ENCODE data around the gene RNU6-1. TPM values are rescaled to one million over a fixed set of nuclear protein-coding genes. Genes with fewer than 3 reads are reported as not detected.

Gene RNU6-1
- total RNA-seq, 2 donors from 2014 or later = not detected

DNA sequence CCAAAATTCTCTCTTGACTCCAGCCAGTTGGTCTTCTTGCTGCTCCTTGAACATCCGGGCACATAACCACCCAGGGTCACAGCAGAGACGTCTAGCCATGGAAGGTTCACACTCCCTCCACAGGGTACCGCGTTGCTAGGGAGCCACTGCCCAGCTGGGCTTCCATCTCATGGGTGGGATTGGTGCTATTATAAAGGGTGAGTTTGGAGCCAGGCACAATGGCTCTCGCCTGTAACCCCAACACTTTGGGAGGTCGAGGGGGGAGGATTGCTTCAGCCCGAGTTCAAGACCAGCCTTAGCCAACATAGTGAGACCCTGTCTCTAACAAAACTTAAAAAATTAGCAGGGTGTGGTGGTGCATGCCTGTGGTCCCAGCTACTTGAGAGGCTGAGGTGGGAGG, 32.0 kb downstream of the RNU6-1 start:
- no peak overlapping the region for H3K4me3 ChIP-seq
- no peak overlapping the region for H3K9ac ChIP-seq (ENCODE audit: low read depth in 2 of 2, low read length in 2 of 2)
- no peaks in the 10 kb centered on the region for H3K9me3 ChIP-seq
- no peak overlapping the region for H3K27ac ChIP-seq
- no peaks in the 10 kb centered on the region for H3K36me3 ChIP-seq
- intact Hi-C loops (cut with DNase I) = no loop called here
- no peaks in the 10 kb centered on the region for H3K27me3 ChIP-seq
- DNase-seq = no peak
- H3K4me1 ChIP-seq = no peaks in the 10 kb centered on the region
- TF ChIP-seq, protein P1, sequence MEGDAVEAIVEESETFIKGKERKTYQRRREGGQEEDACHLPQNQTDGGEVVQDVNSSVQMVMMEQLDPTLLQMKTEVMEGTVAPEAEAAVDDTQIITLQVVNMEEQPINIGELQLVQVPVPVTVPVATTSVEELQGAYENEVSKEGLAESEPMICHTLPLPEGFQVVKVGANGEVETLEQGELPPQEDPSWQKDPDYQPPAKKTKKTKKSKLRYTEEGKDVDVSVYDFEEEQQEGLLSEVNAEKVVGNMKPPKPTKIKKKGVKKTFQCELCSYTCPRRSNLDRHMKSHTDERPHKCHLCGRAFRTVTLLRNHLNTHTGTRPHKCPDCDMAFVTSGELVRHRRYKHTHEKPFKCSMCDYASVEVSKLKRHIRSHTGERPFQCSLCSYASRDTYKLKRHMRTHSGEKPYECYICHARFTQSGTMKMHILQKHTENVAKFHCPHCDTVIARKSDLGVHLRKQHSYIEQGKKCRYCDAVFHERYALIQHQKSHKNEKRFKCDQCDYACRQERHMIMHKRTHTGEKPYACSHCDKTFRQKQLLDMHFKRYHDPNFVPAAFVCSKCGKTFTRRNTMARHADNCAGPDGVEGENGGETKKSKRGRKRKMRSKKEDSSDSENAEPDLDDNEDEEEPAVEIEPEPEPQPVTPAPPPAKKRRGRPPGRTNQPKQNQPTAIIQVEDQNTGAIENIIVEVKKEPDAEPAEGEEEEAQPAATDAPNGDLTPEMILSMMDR (IDR thresholded peaks at IDR 0.05) = no peak

DNA sequence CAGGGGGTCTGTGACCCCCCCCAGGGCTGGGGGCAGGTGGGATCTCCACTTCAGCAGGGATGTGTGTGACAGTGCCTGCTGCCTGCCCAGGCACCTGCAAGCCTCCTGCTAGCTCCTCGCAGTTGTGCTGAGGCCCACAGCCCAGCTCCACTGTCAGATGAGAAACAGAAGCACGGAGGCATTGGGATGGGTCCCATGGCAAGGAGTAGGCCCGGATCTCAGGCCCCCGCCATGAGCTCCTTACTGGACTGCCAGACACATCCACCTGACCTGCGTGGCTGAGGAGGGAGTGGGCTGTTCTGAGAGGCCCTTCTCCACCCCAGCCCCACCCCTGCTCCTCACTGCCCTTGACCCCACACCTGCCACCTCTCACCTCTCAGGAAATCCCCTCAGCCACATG, 32.7 kb downstream of the RNU6-1 start:
- H3K9me3 ChIP-seq = no peaks in the 10 kb centered on the region
- no peaks in the 10 kb centered on the region for H3K4me1 ChIP-seq
- no peaks in the 10 kb centered on the region for H3K27me3 ChIP-seq
- no peak overlapping the region for H3K27ac ChIP-seq
- DNase-seq = no peak
- H3K4me3 ChIP-seq = no peak overlapping the region
- TF ChIP-seq, protein P1 (IDR thresholded peaks at IDR 0.05) = no peak
- intact Hi-C loops (cut with DNase I) = no loop called here
- H3K9ac ChIP-seq (ENCODE audit: low read depth in 2 of 2, low read length in 2 of 2) = no peak overlapping the region
- H3K36me3 ChIP-seq = no peaks in the 10 kb centered on the region

DNA sequence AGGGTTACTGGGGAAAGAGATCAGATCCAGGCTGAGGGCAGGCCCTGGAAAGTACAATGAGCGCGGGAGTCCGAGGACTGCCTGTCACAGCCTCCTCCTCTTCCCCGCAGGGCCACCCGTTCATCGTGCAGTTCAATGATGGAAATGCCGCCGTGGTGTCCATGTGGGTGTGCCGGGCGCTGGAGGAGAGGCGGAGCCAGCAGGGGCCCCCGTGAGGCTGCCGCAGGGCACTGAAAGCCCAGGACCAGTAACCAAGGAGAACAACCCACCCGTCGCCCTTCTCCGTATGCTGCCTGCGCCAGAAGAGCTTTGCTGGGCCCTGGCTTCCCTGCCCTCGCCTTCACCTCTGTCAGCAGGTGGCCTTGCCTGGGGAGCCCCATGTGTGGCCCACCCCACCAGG, 33.3 kb downstream of the RNU6-1 start:
- intact Hi-C loops (cut with DNase I) = no loop called here
- TF ChIP-seq, protein P1 (IDR thresholded peaks at IDR 0.05) = no peak
- Histone ChIP-seq H3K4me1 (no peaks in the 10 kb centered on the region), H3K4me3 (no peak overlapping the region), H3K27me3 (no peaks in the 10 kb centered on the region), H3K27ac (no peak overlapping the region), H3K36me3 (no peaks in the 10 kb centered on the region), H3K9me3 (no peaks in the 10 kb centered on the region), H3K9ac (ENCODE audit: low read depth in 2 of 2, low read length in 2 of 2) (no peak overlapping the region)
- no peak for DNase-seq

DNA sequence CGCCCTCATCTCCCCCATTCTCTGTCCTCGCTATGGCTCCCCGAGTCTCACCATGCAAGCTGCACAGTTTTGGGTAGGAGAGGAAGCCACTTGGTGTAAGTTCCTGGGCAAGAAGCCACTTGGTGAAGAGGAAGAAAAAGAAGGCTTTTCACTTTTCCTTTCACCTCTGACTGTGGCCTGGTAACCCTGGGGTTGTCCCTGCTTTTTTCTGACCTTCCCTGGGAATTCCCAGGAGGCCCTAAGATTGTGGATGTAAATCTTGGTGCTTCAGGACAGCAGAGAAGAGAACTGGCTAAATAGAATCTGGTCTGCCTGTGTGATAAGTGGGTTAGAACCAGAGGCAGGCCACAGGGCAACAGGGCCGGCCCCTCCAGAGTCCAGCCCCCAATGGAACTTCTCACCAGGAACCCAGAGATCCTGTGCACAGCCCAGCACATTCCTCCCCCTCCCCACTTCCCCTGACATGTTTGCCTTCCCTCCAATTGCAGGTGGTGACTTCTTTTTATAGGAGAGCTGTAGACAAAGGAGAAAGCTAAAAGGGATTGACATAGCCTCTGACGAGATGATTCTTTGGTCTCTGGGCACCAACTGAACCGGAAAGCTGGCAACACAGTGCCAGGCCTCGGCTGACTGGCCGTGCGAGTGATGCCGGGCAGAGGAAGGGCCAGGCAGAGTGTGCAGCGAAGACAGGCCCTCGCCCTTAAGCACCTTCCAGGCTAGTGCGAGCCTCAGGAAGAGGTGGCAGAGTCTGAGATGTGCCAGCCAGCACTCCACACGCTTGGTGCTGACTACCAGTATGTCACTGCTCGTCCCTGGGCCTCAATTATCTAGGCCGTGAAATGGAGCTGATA, 34.0 kb downstream of the RNU6-1 start:
- no peak for DNase-seq
- H3K9me3 ChIP-seq = no peaks in the 10 kb centered on the region
- intact Hi-C loops (cut with DNase I) = no loop called here
- no peak overlapping the region for H3K4me3 ChIP-seq
- no peaks in the 10 kb centered on the region for H3K27me3 ChIP-seq
- H3K9ac ChIP-seq (ENCODE audit: low read depth in 2 of 2, low read length in 2 of 2) = no peak overlapping the region
- TF ChIP-seq, protein P1 (IDR thresholded peaks at IDR 0.05) = no peak
- no peaks in the 10 kb centered on the region for H3K4me1 ChIP-seq
- no peak overlapping the region for H3K27ac ChIP-seq
- no peaks in the 10 kb centered on the region for H3K36me3 ChIP-seq

DNA sequence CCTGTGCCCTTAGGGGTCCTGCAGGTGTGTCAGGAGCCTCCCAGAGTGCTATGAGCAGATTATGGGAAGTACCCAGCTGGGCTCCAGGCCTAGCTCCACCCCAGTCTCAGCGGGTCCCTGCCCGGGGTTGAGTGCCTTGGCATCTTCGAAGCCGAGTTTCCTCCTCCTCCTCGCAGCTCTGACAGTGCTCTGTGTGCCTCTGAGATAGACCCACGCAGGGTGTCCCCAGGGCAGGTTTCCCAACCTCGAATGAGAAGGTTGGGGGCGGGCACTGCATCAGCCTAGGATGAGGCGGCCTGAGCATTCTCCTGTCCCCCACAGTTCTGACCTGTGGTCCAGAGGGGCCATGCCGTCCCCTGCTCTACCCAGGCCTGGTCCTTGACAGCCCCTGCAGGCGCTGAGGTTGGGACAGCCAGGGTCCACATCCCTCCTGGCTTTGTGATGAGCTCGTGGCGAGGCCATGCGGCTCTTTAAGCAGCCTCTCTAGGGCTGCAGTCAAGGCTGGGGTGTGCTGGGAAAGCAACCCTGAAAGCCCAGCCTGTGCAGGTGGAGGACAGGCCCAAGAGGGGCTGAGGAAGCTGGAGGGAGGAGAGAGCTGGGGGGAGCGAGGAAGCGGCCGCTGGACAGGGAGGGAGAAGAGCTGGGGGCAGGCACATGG, 34.7 kb downstream of the RNU6-1 start:
- no peak for DNase-seq
- Histone ChIP-seq H3K9me3 (no peaks in the 10 kb centered on the region), H3K36me3 (no peaks in the 10 kb centered on the region), H3K4me1 (no peaks in the 10 kb centered on the region), H3K4me3 (no peak overlapping the region), H3K27ac (no peak overlapping the region), H3K9ac (ENCODE audit: low read depth in 2 of 2, low read length in 2 of 2) (no peak overlapping the region), H3K27me3 (no peaks in the 10 kb centered on the region)
- TF ChIP-seq, protein P1 (IDR thresholded peaks at IDR 0.05) = no peak
- intact Hi-C loops (cut with DNase I) = no loop called here

All from colonic mucosa (tissue), 4 donors.